Ureter (tissue), 1 donor: ENCODE results near the gene ACADVL. TPM values are rescaled to one million over a fixed set of nuclear protein-coding genes. Genes with fewer than 3 reads are reported as not detected.
A peak's percentile ranks its signal among the peaks of the same experiment; 100 is the strongest.
"Not testable (repeated sequence)": the region's sequence is repeated elsewhere in the genome, so short reads cannot be mapped to it uniquely, and the experiment has no call there.

Source experiments
- DNase-seq: peaks from one replicate; pipeline ENCODE4 v3.0.0-alpha.2; 2020; ENCODE audit warnings: low spot score
- total RNA-seq: library from RNA; stranded (reverse); gene quantifications from one replicate; pipeline ENCODE4 v1.2.4, GENCODE V29; 2023
- donor health status: DM: yes; HTN: yes; CAD: no.

ACADVL gene
- total RNA-seq, 1 donor from 2014 or later: 855 TPM

- no peak for DNase-seq
Observed at GRCh38 chr17:7235693-7236665, 16.2 kb downstream of the ACADVL start.

GRCh38 chr17:7236808-7237207 lies 17.1 kb downstream of the ACADVL start:
- no peak for DNase-seq

GRCh38 chr17:7237266-7237760 lies 17.6 kb downstream of the ACADVL start:
- no peak for DNase-seq

- peak; percentile 89 for DNase-seq
Observed at GRCh38 chr17:7237761-7238419, 18.2 kb downstream of the ACADVL start.

GRCh38 chr17:7238420-7239090 lies 18.8 kb downstream of the ACADVL start:
- no peak for DNase-seq

DNA sequence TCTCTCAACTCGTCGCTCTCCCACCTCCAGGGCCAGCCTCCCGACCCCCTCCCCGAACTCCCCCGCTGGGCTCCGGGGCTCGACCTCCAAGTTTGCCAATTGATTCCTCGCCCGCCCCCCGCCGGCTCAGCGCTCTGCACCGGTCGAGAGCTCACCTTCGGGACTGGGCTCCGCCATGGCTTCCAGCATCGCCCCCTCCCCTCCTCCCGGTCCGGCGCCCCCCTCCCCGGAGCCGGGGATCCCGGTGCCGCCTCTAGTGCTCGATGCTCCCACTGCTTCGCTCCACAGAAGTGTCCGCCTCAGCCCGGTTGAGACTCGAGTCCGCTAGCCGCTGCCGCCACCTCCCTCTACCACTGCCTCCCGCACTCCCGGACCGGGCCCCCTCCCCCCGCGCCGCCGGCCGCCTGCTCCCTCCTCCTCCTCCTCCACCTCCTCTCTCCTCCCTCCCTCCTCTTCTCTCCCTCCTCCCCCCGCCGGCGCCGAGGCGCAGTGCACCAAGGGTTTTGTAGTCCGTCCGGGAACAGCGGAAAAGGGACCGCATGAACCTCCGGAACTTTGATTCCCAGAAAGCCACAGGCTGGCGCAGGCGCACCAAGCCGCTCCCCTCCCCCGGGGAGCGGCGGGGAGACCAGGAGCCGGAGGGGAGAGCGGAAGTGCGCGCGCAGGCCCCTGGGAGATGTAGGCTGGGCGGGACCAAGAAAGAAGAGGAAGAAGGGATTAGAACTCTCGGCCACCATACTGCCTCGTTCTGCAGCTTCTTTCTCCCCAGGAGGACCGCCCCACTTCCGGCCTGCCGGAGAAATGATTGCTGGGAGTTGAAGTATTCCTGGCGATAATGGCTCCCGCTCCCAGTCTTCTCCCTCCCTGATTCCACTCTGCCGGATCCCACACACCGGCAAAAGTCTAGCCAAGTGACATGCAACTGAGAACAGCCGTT lies 19.6 kb downstream of the ACADVL start, which contains the start of gene PHF23:
Gene PHF23, minus strand, starts transcription at position 367 of the 937 bp plus-strand sequence. Its CDS starts 178 bp downstream, at position 189.
- peak; percentile 100 for DNase-seq

DNA sequence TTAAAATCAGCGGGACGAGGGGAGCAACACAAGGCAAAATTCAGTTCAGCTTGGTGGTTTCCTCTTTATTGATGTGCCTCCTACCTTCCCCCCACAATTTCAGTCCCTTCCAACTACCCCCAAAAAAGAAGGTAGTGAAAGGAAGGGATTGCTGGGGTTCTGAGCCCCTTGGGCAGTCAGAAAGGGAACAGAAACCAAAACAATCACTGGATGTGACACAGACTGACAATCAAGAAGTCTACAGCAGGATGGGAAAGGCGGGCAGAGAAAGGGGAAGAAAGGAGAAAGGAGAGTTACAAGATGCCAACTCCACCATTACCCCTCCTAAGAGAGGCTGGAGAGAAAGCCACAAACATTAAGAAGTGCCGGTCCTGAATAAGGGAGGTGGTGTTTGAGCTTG lies 20.6 kb downstream of the ACADVL start:
- DNase-seq: no peak

GRCh38 chr17:7241090-7241733 lies 21.5 kb downstream of the ACADVL start:
- no peak for DNase-seq

- DNase-seq: peak; percentile 97
Observed at GRCh38 chr17:7241783-7242716, 22.3 kb downstream of the ACADVL start, which contains the start of gene GABARAP. Gene GABARAP, minus strand, starts transcription at chr17:7242449. Its CDS starts 119 bp downstream, at chr17:7242330.

- DNase-seq: peak; percentile 98
Observed at GRCh38 chr17:7242717-7243452, 23.1 kb downstream of the ACADVL start.

DNA sequence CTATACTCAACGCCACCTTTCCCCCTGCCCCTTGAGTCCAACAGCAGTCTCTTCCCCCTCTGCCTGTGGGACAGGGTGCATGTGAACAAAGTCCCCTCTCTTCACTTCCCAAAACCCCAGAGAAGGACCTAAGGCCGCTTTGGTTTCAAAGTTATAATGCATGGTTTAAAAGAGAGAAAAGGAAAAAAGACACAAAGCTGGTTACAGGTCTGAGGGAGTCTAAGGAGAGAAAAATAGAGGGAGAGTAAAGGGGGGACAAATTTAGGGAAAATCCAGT lies 23.7 kb downstream of the ACADVL start:
- DNase-seq: no peak

- DNase-seq: not testable (repeated sequence)
Observed at GRCh38 chr17:7243838-7244237, 24.1 kb downstream of the ACADVL start.

DNA sequence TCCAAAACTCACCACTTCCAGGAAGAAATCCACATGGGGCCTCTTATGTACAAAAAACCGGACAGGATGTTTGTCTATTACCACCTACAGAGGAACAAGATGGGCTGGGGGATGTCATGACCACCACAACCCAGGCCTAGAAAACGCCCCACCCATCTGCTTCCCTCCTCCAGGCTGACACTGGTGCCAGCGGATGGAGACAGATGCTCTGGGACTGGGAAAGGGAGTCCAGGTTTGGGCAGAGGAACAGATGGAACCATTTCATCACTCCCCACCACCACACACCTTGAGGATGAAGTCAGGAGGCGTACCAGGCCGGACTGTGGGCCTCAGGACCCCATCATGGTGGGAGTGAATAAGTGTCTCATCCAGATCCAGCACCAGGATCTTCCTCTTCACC lies 27.0 kb downstream of the ACADVL start:
- DNase-seq: no peak

GRCh38 chr17:7248796-7249195 lies 29.1 kb downstream of the ACADVL start:
- DNase-seq: no peak

- DNase-seq: no peak
Observed at GRCh38 chr17:7249214-7249613, 29.5 kb downstream of the ACADVL start.

DNA sequence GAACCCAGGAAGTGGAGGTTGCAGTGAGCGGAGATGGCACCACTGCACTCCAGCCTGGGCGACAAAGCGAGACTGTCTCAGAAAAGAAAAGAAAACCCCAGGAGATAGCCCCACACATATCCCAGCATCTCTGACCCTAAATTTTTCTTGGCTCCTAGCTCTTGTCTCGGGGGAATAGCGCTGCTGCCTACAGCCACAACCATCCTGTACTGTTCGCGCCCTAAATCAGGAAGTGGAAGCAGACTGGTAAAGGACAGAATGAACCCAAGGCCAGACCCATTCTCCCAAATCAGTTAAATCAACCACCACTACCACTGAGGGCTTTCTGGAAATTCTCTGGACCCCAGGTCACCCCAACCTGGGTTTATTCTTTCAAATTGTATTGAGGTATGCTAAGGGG lies 30.1 kb downstream of the ACADVL start:
- DNase-seq: no peak

DNA sequence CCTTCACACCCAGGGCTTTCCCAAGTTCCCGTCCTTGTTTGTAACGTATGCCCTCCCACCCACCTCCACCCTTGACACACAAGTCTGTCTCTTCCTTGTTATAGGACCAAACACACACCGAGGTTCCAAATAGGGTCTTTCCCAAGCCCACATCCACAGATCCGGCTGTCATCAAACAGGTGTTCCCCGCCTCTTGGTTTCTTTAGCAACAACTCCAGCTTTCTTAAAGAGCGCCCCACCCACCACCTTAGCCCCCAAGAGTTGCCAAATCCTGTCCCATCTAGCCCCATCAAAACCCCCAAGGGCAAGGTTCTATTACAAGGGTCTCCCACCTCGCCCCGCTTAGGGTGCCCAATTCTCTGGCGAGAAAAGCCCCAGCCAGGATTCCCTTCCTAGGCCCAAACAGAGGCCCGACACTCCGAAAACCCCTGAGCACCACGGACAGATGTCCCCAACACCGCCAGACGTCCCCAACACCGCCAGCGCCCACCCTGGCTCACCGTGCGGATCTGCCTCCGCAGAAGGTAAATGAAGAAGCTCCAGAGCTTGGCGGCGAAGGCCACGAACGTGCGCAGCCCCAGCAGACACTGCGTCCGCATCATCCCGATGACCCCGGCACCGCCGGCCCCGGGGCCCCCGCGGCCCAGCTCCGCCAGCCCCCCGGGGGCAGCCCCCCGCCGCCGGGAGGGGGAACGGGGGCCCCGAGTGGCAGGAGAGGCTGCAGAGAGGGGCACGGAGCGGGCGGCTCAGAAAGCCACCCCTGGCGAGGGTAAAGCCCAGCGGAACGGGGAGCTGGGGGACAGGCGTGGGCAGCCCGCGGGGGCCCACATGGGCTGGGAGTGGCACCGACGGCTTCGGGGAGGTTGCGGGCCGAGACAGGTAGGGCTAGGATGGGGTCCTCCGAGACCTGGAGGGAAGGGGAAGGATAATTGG lies 31.2 kb downstream of the ACADVL start:
- no peak for DNase-seq
